Measurements from ENCODE around the gene PAX2.

GRCh38 chr10:100802607-100803006 lies 57.2 kb downstream of the PAX2 start:
- no peak for TF ChIP-seq CBX5 (CRISPR knock-in tag; IDR thresholded peaks at IDR 0.05; ENCODE audit: borderline replicate concordance)
- TF ChIP-seq ZNF232 (CRISPR knock-in tag; IDR thresholded peaks at IDR 0.05; ENCODE audit: borderline replicate concordance): no peak
- TF ChIP-seq FOSL2 (CRISPR knock-in tag; IDR thresholded peaks at IDR 0.05): no peak
- TF ChIP-seq ZNF619 (CRISPR knock-in tag; IDR thresholded peaks at IDR 0.05): no peak

Data from HepG2 (cell line).